ENCODE measurements around the gene MAGOHB.
A peak's percentile ranks its signal among the peaks of the same experiment; 100 is the strongest.
"Not testable (repeated sequence)": the region's sequence is repeated elsewhere in the genome, so short reads cannot be mapped to it uniquely, and the experiment has no call there.

Gene MAGOHB

GRCh38 chr12:10611258-10611657 is 2.2 kb downstream of the MAGOHB start:
- not testable (repeated sequence) for DNase-seq

DNA sequence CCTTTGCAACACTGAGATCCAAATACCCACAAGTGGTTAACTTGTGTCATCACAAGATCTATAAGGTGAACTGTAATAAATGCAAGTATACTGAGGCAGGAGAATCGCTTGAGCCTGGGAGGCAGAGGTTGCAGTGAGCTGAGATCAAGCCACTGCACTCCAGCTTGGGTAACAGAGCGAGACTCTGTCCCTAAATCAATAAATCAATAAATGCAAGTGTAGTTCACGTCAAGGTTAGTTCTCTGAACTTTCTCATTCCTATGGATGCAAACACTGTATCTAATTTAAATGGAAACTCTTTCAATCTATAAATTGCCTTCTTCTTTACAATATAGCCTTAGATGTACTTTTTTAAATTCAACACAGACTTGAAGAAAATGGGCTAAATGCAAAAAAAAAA is 3.2 kb downstream of the MAGOHB start:
- DNase-seq = no peak

GRCh38 chr12:10607885-10608458 is 5.4 kb downstream of the MAGOHB start:
- no peak for DNase-seq

DNA sequence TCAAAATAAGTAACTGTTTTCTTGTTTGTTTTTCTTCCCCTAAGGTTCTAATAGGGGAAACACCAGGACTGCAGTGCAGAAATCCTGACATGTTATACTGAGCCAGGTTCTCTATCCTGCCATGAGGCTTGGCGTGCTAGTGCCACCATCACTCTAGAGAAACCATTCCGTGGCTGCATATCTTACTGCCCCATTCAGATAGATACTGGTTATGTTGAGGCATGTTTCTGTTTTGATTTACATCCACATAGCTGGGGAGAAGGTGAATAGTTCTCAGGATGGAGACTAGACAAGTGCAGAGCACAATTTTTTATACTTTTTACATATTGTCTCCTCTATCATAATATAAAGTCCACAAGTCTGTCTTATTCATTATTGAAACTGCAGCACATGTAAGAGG is 11.5 kb downstream of the MAGOHB start:
- no peak for DNase-seq

GRCh38 chr12:10600988-10601387 is 12.4 kb downstream of the MAGOHB start:
- no peak for DNase-seq

- DNase-seq = no peak
Measured at GRCh38 chr12:10595881-10596280, 17.5 kb downstream of the MAGOHB start.

DNA sequence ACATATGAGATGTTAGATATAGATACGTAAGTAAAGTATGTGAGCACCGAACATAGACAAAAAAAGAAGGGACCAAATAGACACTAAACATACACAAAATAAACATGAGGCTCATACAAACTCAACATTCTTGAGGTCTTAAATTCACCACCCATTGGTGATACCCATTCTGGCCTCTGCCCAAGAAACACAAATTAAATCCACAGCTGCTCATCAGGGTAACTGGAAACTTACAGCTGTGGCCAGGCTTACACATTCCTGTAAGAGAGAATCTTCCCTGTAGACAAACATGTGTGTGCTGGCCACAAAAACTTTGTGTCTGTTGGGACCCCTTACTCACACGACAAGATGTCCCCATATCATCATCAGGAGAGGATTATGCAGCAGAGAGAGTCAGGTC is 22.4 kb downstream of the MAGOHB start:
- DNase-seq = no peak

DNA sequence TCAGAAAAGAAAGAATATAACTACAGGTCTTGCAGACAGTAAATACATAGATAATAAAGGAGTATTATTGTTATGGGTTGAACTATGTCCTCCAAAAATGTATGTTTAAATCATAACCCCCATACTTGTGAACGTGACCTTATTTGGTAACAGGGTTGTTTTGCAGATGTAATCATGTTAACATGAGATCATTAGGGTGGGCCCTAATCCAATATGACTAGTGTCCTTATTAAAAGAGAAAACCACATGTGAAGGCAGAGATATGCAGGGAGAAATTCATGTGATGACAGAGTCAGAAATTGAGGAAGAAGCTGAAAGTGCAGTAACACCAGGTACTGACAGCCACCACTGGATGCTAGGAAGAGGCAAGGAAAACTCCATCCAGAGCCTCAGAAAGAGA is 29.0 kb downstream of the MAGOHB start:
- no peak for DNase-seq

GRCh38 chr12:10582704-10583103 is 30.7 kb downstream of the MAGOHB start:
- DNase-seq = no peak

DNA sequence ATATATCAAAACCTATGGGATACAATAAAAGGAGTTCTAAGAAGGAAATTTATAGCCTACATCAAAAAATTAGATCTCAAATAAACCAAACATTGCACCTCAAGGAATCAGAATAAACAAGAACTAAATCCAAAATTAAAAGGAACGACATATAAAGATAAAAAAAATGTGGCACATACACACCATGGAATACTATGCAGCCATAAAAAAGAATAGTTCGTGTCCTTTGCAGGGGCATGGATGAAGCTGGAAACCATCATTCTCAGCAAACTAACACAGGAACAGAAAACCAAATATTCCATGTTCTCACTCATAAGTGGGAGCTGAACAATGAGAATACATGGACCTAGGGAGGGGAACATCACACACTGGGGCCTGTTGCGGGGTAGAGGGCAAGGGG is 31.3 kb downstream of the MAGOHB start:
- DNase-seq = not testable (repeated sequence)

DNA sequence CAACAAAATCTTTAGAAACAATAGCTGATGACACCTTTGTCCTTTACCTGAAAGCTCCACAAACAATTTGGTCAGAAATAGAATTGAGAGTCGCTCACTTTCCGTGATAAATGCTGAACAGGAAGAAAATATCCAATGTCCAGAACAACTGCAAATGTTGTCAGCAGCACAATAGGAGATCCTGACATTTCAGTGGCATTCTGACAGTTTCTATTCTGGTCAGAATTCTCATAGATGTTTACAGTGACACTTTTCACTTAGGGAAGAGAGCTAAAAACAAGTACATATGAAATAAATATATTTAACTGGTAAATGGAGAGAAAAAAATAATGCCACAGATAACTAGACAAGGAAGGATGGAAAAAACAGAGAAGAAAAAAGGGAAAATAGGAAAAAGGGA is 39.1 kb downstream of the MAGOHB start:
- no peak for DNase-seq

- not testable (repeated sequence) for DNase-seq
Measured at GRCh38 chr12:10572021-10572490, 41.4 kb downstream of the MAGOHB start.

DNA sequence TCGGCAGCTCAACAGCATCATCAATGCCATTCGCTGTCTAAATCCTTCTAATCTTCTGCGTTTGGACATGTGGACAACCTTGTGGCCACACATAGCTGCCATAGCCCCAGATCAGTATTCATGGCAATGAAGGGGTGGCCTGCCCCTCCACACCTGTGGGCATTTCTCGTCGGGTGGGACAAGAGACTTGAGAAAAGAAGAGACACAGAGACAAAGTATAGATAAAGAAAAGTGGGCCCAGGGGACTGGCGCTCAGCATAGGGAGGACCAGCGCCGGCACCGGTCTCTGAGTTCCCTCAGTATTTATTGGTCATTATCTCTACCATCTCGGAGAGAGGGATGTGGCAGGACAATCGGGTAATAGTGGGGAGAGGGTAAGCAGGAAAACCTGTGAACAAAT is 42.3 kb downstream of the MAGOHB start:
- DNase-seq = no peak

DNA sequence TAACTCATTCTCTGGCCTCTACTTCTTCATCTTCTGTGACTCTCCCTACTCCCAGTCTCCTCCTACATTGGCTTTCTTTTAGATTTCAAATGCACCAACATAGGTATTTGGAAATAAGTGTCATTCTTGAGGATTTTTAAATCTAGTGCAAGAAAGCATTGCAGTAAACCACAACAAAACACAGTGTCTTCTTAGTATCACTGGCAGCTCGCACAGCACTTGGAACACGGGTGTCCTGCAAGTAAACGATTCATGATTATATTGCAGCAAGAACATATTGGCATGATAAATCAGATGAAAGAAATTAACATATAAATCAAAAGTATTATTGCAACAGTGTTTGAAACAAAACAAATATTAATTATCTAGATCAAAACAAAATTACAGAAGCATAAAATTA is 45.6 kb downstream of the MAGOHB start:
- DNase-seq = no peak

DNA sequence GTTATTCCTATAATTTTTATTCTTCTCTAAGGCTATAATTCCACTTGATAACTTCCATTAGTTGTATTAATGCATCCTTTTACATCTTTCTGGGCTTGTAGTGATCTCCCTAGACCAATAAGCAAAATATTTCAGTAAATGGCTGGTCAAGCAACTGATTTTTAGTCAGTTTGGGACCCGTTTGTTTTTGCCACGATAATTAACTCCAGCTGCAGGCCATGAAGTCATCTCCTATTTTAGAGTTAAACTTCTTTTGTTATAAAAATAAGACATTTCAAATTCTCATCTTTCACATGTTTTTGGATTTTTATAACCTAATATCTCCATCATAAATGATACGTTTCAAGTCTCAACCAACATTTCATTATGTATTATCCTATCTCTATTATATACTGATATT is 49.4 kb downstream of the MAGOHB start:
- no peak for DNase-seq

GRCh38 chr12:10563002-10563401 is 50.4 kb downstream of the MAGOHB start:
- no peak for DNase-seq

GRCh38 chr12:10562306-10562933 is 51.0 kb downstream of the MAGOHB start:
- DNase-seq = peak; percentile 28

- no peak for DNase-seq
Measured at GRCh38 chr12:10559244-10559643, 54.2 kb downstream of the MAGOHB start.

DNA sequence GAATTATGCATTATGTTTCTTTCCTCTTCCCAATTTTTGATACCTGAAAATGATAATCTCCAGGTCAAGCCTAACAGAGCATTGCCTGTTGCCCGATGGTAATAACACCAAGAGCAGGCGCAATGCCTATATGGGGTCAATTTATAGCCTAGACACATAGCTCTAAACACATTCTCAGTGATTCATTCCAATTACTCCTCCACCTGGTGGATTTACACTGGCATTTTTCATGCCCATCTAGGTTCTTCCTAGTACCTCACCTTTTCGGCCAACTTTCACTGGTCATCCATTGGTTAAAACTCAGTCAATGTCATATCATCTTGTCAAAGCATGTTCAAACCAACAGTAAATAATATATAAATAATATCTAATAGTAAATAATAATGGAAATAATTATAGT is 54.6 kb downstream of the MAGOHB start:
- DNase-seq = no peak

GRCh38 chr12:10558301-10558700 is 55.1 kb downstream of the MAGOHB start:
- DNase-seq = no peak

DNA sequence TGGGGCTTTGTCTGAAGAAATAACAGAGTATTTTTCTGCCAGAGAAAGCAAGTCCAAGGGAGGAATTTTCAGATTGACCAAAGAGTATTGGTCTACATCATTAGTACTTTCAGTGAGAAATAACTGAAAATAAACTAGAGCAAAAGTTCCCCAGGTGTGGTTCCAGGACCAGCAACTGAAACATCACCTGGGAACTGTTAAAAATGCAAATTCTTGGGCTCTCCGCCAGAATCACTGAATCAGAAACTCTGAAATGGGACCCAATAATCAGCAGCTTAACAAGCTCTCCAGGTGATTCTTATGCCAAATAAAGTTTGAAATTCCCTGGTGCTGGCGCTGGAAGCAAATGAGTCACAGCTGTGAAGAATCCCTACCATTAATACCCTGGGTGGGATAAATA is 55.6 kb downstream of the MAGOHB start:
- DNase-seq = no peak

- DNase-seq = no peak
Measured at GRCh38 chr12:10557329-10557728, 56.1 kb downstream of the MAGOHB start.

DNA sequence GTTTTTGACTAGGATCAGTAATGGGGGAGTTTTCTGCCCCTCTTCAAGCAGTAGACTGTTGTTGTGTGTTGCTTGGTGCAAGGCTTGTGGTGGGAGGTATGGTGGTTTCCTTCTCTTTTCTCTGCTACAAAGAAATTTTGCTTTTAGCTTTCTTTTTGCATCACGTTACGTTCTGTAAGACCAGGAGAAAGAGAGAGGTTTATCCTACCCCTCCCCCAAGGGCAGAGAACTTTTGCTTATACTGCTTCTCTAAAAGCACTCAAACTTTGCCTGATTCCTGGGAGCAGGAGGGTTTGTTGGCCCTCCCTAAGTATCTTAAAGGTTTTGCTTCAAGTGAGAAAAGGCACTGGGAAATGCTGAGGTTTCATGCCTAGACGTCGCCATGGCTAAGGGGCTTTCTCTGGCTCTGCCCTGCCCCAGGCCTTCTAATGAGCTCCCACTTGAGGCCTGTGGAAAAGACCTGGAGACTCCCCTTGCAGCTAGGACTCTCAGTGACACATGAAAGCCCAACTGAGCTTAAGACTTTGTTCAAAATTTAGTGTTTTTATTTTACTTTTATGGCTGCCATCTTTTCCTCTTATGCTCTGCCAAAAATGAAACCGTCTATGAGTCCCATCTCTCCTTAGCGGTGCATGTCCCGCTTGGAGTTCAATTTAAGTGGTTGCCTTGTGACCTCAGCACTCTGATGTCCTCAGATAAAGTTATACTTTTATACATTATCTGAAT is 58.5 kb downstream of the MAGOHB start:
- no peak for DNase-seq

- no peak for DNase-seq
Measured at GRCh38 chr12:10554228-10554755, 59.1 kb downstream of the MAGOHB start.
